Chondrocyte (in vitro differentiated cells): ENCODE data around the gene RTL10. TPM values are rescaled to one million over a fixed set of nuclear protein-coding genes. Genes with fewer than 3 reads are reported as not detected.
A peak's percentile ranks its signal among the peaks of the same experiment; 100 is the strongest.

ENCODE experiments used
- DNase-seq: peaks from one replicate; pipeline ENCODE4 v3.0.0; 2021; ENCODE audit warnings: mixed read lengths, low spot score
- H3K27ac Mint-ChIP-seq: one replicate; pipeline ENCODE4 v1.8.0; 2021; ENCODE audit warnings: mild to moderate bottlenecking, moderate library complexity, mixed read lengths; ENCODE audit not compliant: unreplicated experiment
- H3K27me3 Mint-ChIP-seq: 2 replicates; pipeline ENCODE4 v1.8.0; 2021; ENCODE audit warnings: low read depth, mixed read lengths
- H3K36me3 Mint-ChIP-seq: 2 replicates; pipeline ENCODE4 v1.8.0; 2021; ENCODE audit warnings: low read depth, mixed read lengths
- H3K4me1 Mint-ChIP-seq: 2 replicates; pipeline ENCODE4 v1.8.0; 2021; ENCODE audit warnings: low read depth, mild to moderate bottlenecking, mixed read lengths
- H3K4me3 Mint-ChIP-seq: one replicate; pipeline ENCODE4 v1.8.0; 2021; ENCODE audit warnings: mild to moderate bottlenecking, moderate library complexity, mixed read lengths; ENCODE audit not compliant: unreplicated experiment
- H3K9me3 Mint-ChIP-seq: 2 replicates; pipeline ENCODE4 v1.8.0; 2021; ENCODE audit warnings: low read depth, mixed read lengths
- CTCF ChIP-seq: fragments of 200-600 bp; sonication (generic); IDR thresholded peaks from 2 replicates; pipeline ENCODE4 v1.5.0; 2021; ENCODE audit warnings: antibody characterized with exemption, mild to moderate bottlenecking, moderate library complexity
- total RNA-seq: library from RNA; stranded (reverse); gene quantifications from 3 replicates; pipeline ENCODE4 v1.2.1, GENCODE V29; 2021

Gene RTL10
- total RNA-seq, 1 donor from 2014 or later, result 15.6 TPM

DNA sequence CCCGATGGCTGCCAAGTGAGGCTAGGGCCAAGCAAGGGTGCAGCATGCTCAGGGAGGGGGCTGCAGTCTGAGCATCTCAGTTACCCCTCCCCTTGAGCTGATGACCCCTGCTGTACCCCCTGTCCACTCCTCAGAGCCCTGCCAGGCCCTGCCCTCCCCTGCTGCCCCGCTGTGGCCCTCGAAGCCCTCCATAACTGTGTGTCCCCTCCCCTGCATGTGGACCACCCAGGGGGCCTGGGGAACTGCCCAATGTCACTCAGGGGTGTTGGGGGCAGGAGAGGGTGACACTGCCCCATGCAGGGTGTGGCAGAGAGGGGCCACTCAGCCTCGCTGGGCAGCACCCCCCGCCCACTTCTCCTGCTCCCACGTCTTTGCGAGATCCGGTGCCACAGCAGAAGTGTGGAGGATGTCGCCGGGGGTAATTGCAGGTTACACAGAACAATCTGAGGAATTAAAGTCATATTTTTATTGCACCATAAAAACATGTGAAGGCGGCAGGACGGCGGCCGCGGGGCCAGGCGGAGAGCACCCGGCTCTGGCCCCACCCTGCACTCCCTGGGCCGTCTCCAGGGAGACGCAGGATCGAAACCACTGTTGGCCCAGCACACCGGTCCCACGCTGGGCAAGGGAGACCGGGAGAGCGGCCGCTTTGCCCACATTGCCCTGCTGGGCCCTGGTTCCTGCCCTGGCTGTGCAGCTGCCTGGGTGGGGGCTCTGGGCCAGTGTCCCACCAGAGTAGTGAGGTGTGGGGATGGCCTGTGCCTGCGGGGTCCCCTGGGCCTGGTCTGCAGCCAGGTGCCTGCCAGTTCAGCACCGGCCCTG lies 18.7 kb upstream of the RTL10 start:
- TF ChIP-seq CTCF, result no peak
- no peaks in the 10 kb centered on the region for H3K9me3 Mint-ChIP-seq

DNA sequence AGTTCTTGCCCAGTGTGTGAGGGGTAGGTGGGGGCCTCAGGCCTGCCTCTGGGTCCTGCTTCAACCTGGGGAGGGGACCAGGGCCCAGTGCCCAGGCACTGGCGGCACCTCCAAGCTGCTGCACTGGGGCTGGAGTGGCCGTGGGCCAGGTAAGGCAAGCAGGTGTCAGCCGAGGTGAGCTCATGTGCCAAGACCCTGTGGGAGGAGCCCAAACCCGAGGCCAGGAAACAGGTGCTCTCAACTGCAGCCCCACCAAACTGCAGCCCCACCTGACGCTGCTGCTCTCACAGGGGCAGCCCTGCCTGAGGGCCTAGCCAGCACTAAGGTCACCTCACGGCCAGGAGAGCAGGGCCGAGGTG lies 18.1 kb upstream of the RTL10 start:
- H3K9me3 Mint-ChIP-seq, result no peaks in the 10 kb centered on the region
- H3K4me3 Mint-ChIP-seq, result no peak overlapping the region
- H3K36me3 Mint-ChIP-seq, result no peaks in the 10 kb centered on the region
- H3K27ac Mint-ChIP-seq, result no peak overlapping the region
- H3K4me1 Mint-ChIP-seq, result peaks cover 13% of the 10 kb centered on the region
- no peaks in the 10 kb centered on the region for H3K27me3 Mint-ChIP-seq
- DNase-seq, result no peak
- no peak for TF ChIP-seq CTCF

More for the DNA sequence above, 18.7 kb upstream of the RTL10 start:
- DNase-seq, result peak; percentile 89
- H3K4me3 Mint-ChIP-seq, result no peak overlapping the region
- H3K36me3 Mint-ChIP-seq, result no peaks in the 10 kb centered on the region
- no peaks in the 10 kb centered on the region for H3K27me3 Mint-ChIP-seq
- H3K27ac Mint-ChIP-seq, result no peak overlapping the region
- H3K4me1 Mint-ChIP-seq, result peaks cover 19% of the 10 kb centered on the region

- Mint-ChIP-seq H3K4me1 (peaks cover 9% of the 10 kb centered on the region), H3K4me3 (no peak overlapping the region), H3K9me3 (no peaks in the 10 kb centered on the region), H3K27ac (no peak overlapping the region), H3K36me3 (no peaks in the 10 kb centered on the region), H3K27me3 (no peaks in the 10 kb centered on the region)
- TF ChIP-seq CTCF, result no peak
- peak; percentile 85 for DNase-seq
Observed at GRCh38 chr22:19871845-19872778, 17.4 kb upstream of the RTL10 start.

DNA sequence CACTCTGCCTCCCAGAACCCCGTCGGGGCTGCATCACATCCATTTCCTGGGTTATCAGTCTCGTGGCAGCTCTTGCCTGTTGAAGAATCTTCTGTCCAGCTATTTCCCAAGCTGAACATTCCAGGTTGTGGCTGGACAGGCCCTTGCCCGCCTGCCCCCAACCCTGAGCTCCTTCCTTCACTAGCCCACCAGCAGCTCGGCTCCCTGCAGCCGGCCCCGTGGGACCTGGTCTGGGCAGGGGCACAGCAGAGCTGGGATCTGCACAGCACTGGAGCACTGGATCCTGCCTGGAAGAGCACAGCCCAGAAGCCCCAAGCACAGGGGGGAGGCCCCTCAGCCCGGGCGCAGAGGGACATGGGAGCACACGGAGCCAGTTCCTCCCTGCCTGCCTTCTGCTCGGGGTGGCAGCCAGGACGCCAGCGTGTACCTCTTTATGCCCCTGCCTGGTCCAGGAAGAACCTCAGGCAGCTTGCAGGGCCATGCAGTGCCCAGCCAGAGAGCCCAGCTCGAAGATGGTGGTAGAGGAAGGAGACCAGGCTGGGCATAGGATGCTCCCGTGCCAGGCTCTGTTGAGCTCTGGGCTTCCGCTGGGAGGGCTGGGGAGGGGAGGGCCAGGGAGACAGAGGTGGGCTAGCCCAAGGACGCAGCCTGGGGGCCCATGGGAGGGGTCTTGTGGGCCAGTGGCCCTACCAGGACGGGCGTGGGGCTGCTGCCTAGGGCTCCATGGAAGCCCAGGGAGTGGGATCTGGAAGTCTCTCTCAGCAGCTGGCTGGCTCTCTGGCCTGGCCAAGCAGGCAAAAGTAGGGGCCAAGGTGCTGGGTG lies 16.6 kb upstream of the RTL10 start:
- no peak overlapping the region for H3K27ac Mint-ChIP-seq
- DNase-seq, result peak; percentile 77
- no peaks in the 10 kb centered on the region for H3K27me3 Mint-ChIP-seq
- H3K36me3 Mint-ChIP-seq, result no peaks in the 10 kb centered on the region
- no peak for TF ChIP-seq CTCF
- H3K4me1 Mint-ChIP-seq, result peaks cover 9% of the 10 kb centered on the region
- no peak overlapping the region for H3K4me3 Mint-ChIP-seq
- H3K9me3 Mint-ChIP-seq, result no peaks in the 10 kb centered on the region
